SK-N-MC (cell line): Measurements from ENCODE around the gene RSRP1.

Experiments
- EZH2 ChIP-seq: fragments of 200-600 bp; sonication (generic); IDR thresholded peaks from one replicate; pipeline ENCODE4 v1.6.1; 2017; ENCODE audit warnings: antibody characterized with exemption
- POLR2AphosphoS5 ChIP-seq: IDR thresholded peaks from 2 replicates; pipeline ENCODE4 v1.6.1; 2012; ENCODE audit warnings: mild to moderate bottlenecking, low read depth, low read length, borderline replicate concordance

DNA sequence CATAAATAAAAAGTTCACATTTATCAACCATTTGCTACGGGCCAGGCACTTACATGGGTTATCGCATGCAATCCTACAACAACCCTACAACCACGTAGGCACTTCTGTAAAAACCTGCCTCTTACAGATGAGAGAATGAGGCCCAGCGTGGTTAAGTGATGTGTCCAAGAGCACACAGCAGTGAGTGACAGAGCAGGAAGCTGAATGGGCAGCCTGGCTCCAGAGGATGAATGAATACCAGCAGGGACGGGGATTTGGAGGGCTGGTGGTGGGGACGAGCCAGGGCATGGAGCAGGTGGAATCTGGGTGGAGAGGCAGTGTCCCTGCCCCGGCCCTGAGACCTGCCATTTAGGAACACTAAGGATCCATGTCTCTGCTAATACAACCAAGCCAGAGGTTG is 50.4 kb downstream of the RSRP1 start:
- TF ChIP-seq EZH2 = no peak
- TF ChIP-seq POLR2AphosphoS5 = no peak
